ENCODE results near the gene CLIC6.
"Not testable (repeated sequence)": the region's sequence is repeated elsewhere in the genome, so short reads cannot be mapped to it uniquely, and the experiment has no call there.

The CLIC6 gene

GRCh38 chr21:34695434-34695833 lies 26.6 kb downstream of the CLIC6 start:
- no peak for FAIRE-seq

GRCh38 chr21:34696121-34696520 lies 27.3 kb downstream of the CLIC6 start:
- FAIRE-seq = no peak

GRCh38 chr21:34697826-34698225 lies 29.0 kb downstream of the CLIC6 start:
- no peak for FAIRE-seq

- no peak for FAIRE-seq
These were observed 29.6 kb downstream of the CLIC6 start for GRCh38 chr21:34698270-34699015.

- FAIRE-seq = no peak
These were observed 31.8 kb downstream of the CLIC6 start for GRCh38 chr21:34700605-34701004.

GRCh38 chr21:34701726-34702125 lies 32.9 kb downstream of the CLIC6 start:
- no peak for FAIRE-seq

GRCh38 chr21:34702341-34703170 lies 33.8 kb downstream of the CLIC6 start:
- no peak for FAIRE-seq

GRCh38 chr21:34703571-34703970 lies 34.8 kb downstream of the CLIC6 start:
- no peak for FAIRE-seq

GRCh38 chr21:34704119-34704518 lies 35.3 kb downstream of the CLIC6 start:
- FAIRE-seq = no peak

GRCh38 chr21:34705011-34705410 lies 36.2 kb downstream of the CLIC6 start:
- FAIRE-seq = no peak

- FAIRE-seq = no peak
These were observed 37.5 kb downstream of the CLIC6 start for GRCh38 chr21:34706337-34706736.

GRCh38 chr21:34707876-34708325 lies 39.1 kb downstream of the CLIC6 start:
- FAIRE-seq = no peak

GRCh38 chr21:34713621-34714020 lies 44.8 kb downstream of the CLIC6 start:
- no peak for FAIRE-seq

- FAIRE-seq = no peak
These were observed 46.7 kb downstream of the CLIC6 start for GRCh38 chr21:34715518-34715917.

GRCh38 chr21:34715985-34716596 lies 47.3 kb downstream of the CLIC6 start:
- no peak for FAIRE-seq

GRCh38 chr21:34718529-34718928 lies 49.7 kb downstream of the CLIC6 start:
- FAIRE-seq = not testable (repeated sequence)

GRCh38 chr21:34722684-34723300 lies 54.0 kb downstream of the CLIC6 start:
- FAIRE-seq = no peak

GRCh38 chr21:34724131-34724856 lies 55.5 kb downstream of the CLIC6 start:
- no peak for FAIRE-seq

GRCh38 chr21:34724857-34725195 lies 56.0 kb downstream of the CLIC6 start:
- no peak for FAIRE-seq

GRCh38 chr21:34726627-34727337 lies 58.0 kb downstream of the CLIC6 start:
- FAIRE-seq = no peak

GRCh38 chr21:34728479-34728878 lies 59.7 kb downstream of the CLIC6 start:
- FAIRE-seq = no peak

- no peak for FAIRE-seq
These were observed 61.4 kb downstream of the CLIC6 start for GRCh38 chr21:34730194-34730593.
